Breast epithelium (tissue), 3 donors: ENCODE data around the gene PEF1.
A peak's percentile ranks its signal among the peaks of the same experiment; 100 is the strongest.

Source experiments
- CTCF ChIP-seq, 3 donors: fragments of 450-650 bp; IDR thresholded peaks; one replicate each; pipeline ENCODE4 v1.5.1; 2016 to 2017; ENCODE audit warnings: antibody characterized with exemption in 3 of 3, mild to moderate bottlenecking in 3 of 3, moderate library complexity in 3 of 3
- POLR2A ChIP-seq: fragments of 450-650 bp; IDR thresholded peaks from one replicate; pipeline ENCODE4 v1.6.1; 2016; ENCODE audit warnings: antibody characterized with exemption, mild to moderate bottlenecking, moderate library complexity
- POLR2AphosphoS5 ChIP-seq, 3 donors: sonication (generic); formaldehyde crosslinking; IDR thresholded peaks; one replicate each; pipeline ENCODE4 v1.6.1; 2017; ENCODE audit warnings: antibody characterized with exemption in 3 of 3

GRCh38 chr1:31633117-31633516, 11.6 kb downstream of the PEF1 start:
- TF ChIP-seq POLR2AphosphoS5 (IDR thresholded peaks at IDR 0.05) (no peak), CTCF (IDR thresholded peaks at IDR 0.05) (peak in 1 of 3 donors; percentile 8), POLR2A (no peak)
